NCI-H2081 (cell line): Measurements from ENCODE around the gene ZP2.
"Not testable (repeated sequence)": the region's sequence is repeated elsewhere in the genome, so short reads cannot be mapped to it uniquely, and the experiment has no call there.

Source experiments
- DNase-seq, 2 experiments: peaks; one replicate each; lab custom pipeline; 2025; lab: John Stamatoyannopoulos, UW

The ZP2 gene

DNA sequence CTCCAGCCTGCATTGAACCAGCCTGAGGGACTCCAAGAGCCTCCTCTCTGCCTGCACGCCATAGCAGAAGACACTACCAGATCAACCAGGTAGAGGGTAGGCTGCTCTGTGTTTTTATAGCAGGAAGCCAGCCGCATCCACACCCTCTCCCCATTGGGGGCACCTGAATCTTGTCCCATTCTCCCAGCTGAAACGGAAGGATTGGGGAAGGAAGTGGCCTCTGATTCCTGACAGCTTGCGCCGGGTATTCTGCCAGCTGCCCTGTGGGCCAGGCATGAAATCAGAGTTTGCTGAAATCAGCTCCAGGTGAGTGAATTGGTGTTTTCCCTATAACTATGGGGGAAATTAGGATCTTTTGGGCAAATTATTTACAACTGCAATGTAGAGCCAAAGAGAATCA is at the start of gene ZP2:
Gene ZP2 (minus strand): TSS at position 89 of the 400 bp plus-strand sequence. CDS start 27 bp downstream, at position 62.
- DNase-seq: no peak

DNA sequence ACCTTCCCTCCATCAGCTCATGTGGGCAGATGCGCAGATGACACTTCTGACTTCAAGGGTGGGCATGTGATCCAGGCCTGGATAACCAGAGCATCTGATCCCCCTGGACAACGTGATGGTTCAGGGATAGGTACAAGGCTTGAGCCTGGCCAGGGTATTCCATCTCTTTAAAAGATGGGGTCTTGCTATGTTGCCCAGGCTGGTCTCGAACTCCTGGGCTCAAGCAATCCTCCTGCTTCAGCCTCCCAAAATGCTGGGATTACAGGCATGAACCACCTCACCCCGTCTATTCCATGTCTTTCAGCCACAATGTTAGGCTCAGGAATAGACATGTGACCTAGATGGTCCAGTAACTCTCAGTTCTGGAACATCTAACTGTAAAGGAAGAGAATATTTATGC is 45.9 kb upstream of the ZP2 start:
- no peak for DNase-seq

DNA sequence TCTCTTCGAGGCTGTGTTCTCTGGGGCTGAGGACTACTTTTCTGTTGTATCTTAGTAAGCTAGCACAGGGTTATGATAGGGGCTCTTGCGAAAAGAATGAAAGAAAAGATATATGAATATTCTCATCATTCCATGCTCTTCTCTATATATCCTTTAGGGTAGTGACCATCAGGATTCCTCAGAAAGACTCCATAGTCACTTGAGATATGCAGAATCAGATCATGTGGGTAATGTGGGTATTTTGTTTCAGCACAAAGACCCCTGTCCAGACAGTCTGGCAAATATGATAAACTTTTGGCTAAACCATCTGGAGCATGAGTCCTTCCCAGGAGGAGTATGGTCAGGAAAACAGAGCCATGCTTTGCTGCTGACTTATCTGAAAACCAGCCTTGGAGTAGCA is 45.3 kb upstream of the ZP2 start:
- no peak for DNase-seq

DNA sequence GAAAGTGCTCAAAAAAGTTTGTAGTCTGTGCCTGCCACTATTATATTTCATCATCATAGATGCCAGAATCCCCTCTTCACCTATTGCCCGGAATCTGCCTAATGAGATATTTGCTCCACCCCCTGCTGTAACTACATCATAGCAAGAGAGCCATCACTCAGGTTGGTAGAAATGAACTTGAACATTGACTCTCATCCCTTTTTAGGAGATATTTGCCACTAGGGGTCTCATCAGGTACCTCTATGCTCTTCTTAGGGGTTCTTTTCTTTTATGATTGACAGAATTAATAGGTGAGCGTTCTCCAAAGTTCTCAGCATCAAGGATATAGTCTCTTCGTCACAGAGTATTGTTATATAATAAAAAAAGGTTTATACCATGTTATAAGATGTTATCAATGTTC is 42.1 kb upstream of the ZP2 start:
- no peak for DNase-seq

DNA sequence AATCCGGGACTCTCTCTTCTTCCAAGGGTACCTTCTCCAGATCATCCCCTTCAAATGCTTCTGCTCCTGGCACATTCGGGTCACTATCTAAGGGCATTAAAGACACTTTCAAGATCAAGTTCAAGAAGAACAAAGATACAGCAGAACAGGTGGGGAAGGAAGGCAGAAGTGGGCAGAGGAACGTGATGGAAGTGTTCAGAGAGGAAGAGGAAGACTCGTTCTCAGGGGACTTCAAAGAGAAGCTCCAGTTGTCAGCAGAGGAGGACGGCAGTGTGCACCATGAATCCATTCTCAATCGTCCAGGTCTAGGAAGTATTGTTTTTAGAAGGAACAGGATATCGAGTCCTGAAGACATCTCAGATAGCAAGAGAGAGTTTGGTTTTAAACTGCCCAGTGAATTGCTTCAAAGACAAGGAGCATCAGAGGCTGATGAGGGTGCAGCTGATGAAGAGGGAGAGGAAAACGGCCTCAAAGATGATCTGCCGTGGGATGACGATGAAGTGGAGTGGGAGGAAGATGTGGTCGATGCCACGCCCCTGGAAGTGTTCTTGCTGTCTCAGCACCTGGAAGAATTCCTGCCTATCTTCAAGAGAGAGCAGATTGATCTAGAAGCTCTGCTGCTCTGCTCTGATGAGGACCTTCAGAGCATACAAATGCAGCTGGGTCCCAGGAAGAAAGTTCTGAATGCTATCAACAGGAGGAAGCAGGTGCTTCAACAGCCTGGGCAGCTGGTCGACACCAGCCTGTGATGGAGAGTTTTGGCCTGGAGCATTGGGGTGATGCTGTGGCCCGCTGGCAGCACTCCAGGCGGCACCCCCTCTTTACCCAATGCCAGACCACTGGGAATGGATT is 38.9 kb upstream of the ZP2 start:
- DNase-seq: no peak

DNA sequence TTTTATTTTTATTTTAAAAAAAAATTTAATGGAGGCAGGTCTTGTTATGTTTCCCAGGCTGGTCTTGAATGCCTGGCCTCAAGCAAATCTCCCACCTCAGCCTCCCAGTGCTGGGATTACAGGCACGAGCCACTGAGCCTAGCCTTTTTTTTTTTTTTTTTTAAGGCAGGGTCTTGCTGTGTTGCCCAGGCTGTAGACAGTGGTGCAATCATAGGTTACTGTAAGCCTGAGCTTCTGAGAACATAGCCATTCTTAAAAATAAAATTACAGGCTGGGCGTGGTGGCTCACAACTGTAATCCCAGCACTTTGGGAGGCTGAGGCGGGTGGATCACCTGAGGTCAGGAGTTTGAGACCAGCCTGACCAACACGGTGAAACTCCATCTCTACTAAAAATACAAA is 36.8 kb upstream of the ZP2 start:
- DNase-seq: not testable (repeated sequence)

DNA sequence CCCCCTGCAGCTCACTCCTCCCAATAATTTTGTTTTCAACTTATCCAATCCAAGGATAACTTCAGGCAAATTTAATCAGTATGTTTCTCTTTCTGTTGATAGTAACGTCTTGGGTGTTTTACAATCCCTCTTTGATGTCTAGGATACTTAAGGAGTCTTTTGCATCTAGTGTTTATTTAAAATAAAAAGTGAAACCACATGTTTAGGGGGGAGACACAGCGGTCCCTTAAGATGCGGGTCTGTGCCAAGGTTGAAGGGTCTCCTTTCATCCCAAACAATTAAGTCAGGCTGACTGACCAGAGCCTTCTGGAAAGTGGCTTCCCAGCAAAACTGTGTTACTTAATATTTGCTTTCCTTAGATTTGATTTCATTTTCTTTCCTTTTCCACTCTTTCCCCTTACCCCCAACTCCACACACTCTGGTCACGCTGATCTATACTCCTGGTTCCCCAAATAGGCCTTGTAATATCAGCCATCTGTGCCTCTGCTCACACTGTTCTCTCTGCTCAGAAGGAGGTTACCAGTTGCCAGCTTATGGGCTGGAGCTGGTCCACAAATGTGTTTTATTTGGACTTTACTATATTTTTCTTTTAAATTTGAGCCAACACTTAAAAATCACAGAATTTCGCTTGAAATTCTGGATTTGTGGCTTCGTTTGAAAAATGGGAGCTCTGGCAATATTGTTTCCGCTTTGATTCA is 33.3 kb upstream of the ZP2 start:
- DNase-seq: no peak

DNA sequence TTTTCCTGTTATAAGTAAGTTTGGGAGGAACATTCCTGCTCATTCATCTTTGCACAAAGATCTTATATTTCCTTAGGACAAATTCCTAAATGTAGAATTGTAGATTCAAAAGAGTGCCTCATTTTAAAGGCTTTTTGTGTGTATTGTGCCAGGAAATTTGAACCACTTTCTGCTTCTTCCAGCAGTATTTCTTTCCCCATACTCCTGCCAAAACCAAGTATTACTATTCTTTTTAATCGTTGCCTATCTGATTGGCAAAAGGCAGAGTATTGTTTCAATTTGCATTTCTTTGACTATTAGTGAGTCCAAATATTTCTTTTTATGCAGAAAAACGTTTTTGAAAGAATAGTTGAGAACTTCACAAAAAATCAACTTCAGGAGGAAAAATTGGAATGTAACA is 31.4 kb upstream of the ZP2 start:
- no peak for DNase-seq

DNA sequence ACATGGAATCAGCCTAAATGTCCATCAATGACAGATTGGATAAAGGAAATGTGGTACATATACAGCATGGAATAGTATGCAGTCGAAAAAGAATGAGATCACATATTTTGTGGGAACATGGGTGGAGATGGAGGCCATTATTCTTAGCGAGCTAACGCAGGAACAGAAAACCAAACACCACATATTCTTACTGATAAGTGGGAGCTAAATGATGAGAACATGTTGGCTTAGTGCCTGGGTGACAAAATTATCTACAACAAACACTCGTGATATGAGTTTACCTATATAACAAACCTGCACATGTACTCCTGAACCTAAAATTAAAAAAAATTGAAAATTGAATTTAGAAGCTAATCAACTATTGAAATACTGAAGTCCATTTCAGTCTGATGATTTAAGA is 28.3 kb upstream of the ZP2 start:
- DNase-seq: no peak

DNA sequence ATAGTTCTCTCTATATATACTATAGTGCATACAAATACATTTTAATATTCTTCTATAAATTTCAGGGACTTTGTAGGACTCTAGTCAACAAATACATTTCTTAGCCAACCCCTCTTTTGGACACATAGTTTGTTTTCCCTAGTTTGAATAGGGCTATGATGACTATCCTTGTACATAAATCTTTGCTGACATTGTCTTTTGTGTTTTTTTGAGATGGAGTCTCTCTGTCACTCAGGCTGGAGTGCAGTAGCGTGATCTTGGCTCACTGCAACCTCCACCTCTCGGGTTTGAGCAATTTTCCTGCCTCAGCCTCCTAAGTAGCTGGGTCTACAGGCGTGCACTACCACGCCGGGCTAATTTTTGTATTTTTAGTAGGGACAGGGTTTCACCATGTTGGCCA is 25.5 kb upstream of the ZP2 start:
- no peak for DNase-seq

DNA sequence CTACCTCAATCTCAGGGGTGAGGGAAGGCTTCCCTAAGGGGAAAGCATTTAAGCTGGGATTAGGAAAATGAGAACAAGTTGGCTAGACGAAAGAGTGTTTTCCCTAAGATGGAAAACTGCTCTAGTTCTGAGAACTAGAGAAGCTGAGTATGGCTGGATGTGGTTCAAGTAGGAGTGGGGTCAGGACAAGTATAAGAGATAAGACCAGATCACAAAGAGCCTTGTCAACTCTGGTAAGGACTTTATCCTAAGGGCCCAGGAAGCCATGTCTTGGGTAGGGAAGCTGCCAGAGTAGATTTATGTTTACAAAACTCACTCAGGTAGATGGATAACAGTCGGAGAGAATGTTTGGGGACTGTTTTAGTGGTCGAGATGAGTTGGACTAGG is 23.8 kb upstream of the ZP2 start:
- DNase-seq: no peak

DNA sequence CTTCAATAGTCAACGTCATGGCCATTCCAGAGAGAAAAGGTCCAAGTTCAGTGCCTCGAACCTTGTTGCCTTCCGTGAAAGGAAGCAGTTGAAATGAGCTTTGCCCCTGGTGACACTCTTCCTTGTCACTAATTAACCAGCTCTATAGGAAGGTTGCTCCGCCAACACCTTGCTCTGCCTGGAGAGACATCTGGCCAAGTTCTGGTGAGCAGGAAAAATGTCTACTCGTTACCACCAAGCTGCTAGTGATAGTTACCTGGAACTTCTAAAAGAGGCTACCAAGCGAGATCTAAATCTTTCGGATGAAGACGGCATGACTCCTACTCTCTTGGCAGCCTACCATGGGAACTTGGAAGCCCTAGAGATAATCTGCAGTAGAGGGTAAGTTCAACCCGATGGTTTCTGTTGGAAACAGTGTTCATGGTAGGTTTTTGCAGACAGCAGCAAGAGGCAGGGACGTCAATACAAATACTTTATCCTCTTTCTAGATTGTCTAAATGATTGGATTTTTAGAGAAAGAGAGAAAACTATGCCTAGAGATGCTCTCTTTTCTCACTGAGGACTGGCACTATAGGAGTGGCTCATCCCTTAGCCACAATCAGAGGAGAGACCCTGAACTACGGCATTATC is 22.3 kb upstream of the ZP2 start, which contains the start of gene ANKS4B:
Gene ANKS4B (plus strand): TSS at position 179 of the 630 bp plus-strand sequence. CDS start 39 bp downstream, at position 218.
- no peak for DNase-seq

DNA sequence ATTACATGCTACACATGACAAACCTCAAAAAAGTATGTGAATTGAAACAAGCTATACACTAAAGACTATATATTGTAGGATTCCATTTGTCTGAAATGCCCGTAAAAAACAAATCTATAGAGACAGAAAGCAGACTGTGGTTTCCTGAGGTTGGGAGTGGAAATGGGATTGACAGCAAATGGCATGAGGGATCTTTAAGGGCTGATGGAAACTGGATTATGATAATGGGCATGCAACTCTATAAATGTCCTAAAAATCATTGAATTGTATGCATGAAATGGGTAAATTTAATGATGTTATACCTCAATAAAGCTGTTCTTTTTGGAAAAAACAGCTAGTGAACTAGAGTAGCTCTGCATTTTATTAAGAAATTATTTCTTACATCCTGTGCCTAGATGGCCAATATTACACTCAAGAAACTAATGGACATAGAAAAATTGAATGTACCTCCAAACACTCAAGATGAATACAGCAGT is 21.7 kb upstream of the ZP2 start:
- DNase-seq: no peak

DNA sequence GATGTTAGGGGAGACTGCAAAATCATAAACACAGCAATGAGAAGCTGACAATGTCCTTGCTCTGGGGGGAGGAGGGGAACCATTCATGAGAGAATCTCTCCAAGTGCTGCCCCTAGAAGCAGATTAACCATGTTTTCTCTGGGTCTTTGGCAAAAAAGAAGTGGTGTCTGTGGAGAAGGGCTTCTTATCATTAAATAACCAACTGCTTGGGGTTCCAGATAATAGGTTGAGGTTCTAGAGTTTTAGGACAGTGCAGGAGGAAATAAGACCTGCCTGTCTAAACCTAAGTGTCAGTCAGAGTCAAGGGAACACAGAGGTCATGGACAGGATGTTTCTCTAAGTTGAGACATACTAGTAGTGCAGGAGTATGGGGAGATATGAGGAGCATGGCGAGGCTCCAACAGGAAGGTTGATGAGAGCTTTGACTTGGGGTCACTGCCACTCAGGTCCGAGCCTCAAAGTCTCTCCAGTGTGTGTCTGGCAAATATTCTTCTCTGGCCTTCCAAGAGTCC is 17.0 kb upstream of the ZP2 start:
- DNase-seq: no peak

DNA sequence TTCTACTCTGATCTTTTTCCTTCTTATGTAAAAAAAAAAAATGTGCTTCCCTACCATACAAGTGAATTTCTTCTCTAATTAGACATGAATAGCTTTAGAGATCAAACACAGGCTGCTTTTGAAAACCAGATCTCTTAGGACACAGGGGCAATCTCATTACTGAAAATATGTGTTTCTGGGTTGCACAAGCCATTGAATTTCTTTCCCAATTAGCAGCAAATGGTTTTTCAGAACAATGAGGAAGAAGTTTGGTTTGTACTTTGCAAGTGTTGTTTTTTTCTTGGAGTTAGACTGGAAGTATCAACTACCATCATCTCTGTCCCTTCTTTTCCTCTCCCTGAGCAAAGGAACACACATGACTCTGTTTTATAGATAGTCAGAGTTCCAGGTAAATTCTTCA is 16.5 kb upstream of the ZP2 start:
- no peak for DNase-seq

DNA sequence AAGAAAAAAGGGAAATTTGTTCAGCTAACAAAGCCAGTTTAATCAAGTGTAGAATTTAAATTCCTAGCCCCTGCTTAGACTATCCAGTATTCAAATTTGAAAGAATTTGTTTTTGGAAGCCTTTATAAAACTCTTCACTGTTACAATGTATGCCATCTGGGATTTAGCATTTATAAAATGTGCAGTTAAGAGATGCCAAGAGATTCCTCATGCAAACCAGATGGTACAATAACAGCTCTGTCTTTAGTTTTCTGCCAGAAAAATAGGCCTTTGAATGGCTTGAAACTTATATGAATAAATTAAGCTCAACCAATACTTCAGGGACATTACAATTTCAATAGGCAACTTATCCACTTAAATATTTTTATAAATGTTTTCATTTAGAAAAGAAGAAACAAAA is 15.4 kb upstream of the ZP2 start:
- DNase-seq: no peak

DNA sequence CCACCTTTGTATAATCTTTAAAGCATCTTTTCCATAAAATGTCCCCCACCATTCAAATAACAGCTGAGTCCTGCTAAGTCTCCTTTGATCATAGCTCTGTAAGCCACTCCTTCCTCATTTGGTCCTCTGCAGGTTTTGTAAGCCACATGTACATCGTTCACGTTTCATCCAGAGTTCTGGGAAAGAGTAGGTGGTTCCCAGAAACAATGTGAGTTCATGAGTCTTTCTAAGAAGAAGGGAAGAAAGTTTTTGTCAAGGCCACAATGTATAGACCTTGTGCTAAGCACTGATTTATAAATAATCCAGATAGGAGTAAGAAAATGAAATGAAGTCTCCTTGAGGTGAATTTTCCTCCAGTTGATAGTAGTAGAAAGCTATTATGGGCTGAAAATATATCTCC is 13.4 kb upstream of the ZP2 start:
- DNase-seq: no peak

DNA sequence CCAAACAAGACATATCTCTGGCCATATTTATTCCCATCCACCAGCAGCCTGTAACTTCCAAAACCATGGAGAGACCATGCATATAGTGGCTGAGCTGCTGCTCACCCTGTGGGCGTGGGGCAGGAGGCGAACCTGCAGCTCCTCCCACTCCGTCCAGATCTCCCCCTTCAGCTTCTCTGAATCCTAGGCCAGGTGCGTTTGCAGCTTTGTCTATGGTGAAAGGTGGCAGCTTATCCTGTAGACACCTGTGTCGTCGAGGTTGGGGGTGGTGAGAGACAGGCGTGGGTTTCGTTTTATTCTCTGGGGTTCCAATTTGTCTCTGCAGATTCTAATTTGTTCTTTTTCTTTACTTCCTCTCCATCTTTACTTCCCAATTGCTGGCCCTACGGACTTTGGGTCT is 12.4 kb upstream of the ZP2 start:
- DNase-seq: no peak

DNA sequence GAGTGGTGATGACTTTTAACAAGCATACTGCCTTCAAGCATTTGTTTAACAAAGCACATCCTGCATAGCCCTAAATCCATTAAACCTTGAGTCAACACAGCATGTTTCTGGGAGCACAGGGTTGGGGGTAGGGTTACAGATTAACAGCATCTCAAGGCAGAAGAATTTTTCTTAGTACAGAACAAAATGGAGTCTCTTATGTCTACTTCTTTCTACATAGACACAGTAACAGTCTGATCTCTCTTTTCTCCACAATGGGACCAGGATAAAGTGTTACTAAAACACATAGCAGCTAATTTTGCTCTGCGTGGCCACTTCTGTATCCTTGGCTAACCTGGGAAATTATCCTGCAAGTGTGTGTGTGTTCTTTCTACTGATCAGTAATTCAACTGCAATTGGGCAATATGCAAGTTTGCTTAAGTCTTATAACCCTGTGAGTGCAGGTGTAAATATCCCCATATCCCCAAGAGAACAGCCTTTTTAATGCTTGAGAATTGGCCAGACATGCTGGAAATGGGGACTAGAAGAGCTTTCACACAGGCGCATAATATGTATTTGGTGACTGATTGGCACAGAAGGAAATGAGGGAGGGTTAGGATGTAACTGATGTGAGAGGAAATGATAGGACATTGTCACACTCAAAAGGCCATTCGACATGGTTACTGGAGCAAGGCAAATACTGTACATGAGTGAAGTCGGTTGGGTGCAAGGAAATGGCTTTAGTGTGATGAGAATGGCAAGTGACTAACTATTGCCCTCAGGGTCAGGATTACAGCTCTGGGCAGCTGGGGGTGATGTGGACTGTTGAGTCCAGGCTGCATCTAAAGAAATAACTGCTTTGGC is 11.3 kb upstream of the ZP2 start:
- DNase-seq: peak in 1 of 2 experiments; percentile 9

DNA sequence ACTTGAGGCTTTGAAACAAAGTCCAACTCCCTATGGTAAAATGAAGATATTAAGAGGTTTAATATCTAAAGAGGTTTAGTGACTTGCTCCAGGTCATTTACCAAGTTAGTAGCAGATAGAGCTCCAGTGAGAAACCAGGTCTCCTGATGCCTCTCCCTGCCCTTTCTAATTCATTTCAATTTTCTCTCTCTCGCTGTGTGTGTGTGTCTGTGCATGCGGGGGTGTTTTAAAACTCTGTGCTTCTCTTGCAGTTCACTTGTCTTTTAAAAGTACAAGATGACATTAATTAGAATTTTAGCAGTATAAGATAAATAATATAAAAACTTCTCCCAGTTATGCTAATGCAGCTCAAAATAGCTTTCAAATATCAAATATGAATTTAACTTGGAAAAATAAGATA is 8.2 kb upstream of the ZP2 start:
- DNase-seq: no peak

DNA sequence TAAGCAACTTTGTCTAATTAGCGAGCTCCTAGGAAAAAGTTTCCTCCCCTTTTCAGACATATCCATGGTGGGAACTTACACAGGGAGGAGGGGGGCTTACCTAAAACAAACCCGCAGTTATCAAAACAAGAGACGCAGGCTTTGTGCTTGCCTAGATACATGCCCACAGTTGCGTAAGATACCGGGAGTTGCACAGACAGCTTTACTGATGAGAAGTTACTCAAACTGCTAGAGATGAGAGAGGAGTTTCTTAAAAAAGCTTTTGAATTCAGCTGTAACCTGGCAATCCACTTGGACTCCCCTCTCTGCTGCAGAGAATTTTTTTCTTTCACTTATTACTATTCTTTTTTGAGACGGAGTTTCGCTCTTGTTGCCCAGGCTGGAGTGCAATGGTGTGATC is 6.8 kb upstream of the ZP2 start:
- DNase-seq: no peak

DNA sequence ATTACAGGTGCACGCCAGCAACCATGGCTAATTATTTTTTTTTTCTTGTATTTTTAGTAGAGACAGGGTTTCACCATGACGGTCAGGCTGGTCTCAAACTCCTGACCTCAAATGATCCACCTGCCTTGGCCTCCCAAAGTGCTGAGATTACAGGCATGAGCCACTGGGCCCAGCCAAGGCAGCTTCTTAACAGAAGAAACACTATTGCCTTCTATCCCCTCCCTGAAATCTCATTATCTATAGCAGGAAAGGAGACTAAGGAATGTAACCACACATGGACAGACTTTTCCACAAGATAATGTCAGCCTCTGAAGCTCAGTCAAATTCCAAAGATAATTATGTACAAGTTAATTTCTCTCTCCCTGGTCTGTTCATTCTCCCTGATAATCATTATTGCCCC is 5.7 kb upstream of the ZP2 start:
- no peak for DNase-seq
